ENCODE data around the gene PCNX4.

The PCNX4 gene

DNA sequence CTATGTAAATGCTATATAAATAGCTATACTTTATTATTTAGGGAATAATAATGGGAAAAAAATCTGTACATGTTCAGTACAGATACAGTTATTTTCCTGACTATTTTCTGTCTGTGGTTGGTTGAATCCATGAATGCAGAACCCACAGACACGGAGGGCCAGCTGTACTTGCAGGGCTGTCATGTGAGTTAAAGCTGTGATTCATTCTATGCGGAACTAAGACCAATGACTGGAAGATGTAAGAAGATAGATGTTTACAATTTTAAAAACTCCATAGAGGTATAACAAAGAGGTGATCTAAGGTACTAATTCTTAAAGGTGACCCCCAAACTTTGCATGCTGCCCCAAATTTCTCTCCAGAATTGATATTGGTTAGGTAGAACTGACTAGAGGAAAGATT is 14.6 kb downstream of the PCNX4 start:
- no peak for DNase-seq

DNA sequence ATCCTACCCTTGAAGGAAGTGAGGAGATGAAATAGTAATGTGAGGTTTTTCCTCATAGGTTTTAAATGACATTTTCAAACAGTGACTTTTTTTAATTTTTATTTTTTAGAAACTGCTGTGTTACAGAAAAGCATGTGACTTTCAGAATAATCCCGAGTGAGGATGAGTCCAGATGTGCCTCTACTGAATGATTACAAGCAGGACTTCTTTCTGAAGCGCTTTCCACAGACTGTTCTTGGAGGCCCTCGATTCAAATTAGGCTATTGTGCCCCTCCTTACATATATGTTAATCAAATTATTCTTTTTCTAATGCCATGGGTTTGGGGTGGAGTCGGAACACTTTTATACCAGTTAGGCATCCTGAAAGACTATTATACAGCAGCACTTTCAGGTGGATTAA is 15.8 kb downstream of the PCNX4 start:
- no peak for DNase-seq

DNA sequence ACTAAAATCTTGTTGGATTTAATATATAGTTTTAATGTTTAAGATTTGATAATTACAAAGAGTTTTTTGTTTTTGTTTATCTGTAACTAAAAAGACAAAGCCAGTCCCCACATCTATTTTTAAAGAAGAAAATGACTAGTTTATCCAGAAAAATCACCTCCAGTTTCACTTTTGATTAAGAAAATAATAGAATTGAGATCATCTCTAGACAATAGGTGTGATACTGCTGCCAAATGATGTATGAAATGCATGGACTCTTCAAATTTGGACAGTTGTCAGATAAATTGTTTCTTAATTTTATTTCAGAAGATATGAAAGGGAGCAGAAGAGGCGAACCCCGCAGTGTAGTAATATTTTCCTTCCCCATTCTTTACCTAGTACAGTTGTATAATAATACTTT is 20.0 kb downstream of the PCNX4 start:
- DNase-seq = no peak

DNA sequence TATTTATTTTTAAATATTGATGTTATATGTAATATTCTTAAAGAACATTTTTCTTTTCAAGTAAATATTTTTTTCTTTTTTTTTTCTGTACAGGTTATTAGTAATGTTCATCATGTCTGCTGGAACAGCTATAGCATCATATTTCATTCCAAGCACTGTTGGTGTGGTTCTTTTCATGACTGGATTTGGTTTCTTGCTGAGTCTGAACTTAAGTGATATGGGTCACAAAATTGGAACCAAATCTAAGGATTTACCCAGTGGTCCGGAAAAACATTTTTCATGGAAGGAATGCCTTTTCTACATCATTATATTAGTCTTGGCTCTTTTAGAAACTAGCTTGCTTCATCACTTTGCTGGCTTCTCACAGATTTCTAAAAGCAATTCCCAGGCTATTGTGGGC is 23.2 kb downstream of the PCNX4 start:
- DNase-seq = no peak

DNA sequence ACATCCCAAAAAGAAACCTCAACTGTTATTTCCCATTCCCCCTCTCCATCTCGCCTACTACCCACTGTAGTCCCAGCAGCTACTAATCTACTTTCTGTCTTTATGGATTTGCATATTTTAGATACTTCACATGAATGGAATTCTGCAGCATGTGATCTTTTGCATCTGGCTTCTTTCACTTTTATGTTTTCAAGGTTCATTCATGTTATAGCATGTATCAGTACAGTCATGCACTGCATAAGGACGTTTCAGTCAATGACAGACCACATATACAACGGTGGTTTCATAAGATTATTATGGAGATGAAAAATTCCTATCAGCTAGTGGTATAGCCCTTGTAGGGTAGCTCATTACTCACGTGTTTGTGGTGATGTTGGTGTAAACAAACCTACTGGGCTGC is 24.5 kb downstream of the PCNX4 start:
- no peak for DNase-seq

DNA sequence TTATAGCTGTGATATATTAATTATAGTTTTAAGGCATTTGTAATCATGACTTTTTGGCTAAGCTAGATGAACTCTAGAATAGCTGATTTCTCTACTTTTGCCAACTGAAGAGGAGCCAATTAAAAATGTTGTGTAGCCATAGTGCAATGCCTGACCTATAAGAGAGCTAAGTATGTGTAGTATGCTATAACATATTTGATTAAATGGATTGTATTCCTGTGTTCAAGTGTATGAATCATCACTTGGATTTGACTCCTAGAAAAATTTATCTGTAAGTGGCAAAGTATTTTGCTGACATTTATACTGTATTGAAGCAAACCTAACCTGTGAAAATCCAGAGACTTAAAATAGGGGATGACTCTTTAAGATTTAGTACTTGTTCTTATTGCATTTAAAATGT is 34.2 kb downstream of the PCNX4 start:
- DNase-seq = no peak

DNA sequence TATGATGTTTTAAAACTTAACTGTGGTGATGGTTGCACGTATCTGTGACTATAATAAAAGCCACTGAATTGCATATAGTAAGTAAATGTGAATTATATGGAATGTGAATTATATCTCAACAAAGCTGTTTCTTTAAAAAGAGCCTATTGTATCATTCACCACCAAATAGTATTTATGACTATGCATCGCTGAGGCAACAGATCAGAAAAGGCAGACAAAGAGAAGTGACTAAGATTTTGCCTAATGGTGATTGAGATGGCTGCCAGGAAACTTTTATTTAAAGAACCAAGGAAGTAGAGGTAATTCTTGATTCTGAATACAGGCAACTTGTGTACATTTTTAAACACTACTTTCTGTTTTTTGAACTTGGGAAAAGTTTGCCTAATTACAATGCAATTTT is 41.8 kb downstream of the PCNX4 start:
- no peak for DNase-seq

DNA sequence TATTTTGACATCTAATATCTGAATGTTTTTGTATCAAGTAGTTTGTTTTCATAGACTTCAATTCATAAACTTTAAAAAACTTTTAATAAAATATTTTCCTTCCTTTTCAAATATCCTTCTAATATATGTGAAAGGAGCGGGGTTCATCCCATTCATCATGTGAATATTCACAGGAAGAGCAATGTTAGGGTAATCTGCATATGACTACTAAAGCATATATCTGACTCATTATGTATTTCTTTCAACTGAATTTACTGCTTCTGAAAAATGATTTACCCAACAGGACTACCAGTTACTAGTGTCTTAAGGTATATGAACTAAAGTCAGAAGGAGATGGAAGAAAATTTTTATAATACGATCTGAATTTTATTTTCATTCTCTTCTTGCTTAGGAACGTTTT is 43.0 kb downstream of the PCNX4 start:
- no peak for DNase-seq

DNA sequence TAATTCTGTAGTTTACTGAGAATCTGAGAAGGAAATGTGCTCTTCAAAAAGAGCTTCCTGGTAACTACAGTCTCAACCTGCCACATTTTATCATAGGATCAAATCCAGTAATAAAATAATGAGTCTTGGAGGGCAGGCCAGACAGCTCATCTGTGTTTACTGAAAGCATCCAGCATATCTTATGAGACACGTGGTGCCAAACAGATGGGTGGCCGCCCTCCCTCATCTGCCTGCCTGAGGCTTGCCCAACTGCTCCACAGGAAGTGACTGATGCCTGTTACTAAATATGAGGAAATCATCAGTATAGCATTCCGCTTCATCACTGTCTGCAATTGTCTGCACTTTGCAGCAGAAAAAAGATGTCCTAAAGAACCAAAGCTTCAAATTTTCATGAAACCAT is 60.0 kb downstream of the PCNX4 start:
- no peak for DNase-seq

DNA sequence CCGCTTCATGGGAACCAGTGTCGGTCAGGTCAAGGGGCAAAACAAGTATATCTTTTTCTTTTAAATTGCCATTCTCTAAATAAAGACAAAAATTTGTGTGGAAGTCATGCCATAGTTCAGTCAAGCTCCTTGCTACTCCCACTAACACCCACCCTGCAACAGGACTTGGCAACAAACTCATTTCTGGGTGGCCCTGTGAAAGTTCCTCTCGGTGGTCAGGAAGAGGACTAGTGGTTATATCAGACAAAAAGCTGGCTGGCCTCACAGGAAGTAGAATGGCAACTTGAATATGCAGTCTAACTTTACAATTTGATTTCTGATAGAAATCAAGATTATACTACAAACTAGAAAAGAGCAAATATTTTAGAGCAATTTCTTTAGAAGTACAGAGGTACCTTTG is 62.3 kb downstream of the PCNX4 start:
- no peak for DNase-seq

DNA sequence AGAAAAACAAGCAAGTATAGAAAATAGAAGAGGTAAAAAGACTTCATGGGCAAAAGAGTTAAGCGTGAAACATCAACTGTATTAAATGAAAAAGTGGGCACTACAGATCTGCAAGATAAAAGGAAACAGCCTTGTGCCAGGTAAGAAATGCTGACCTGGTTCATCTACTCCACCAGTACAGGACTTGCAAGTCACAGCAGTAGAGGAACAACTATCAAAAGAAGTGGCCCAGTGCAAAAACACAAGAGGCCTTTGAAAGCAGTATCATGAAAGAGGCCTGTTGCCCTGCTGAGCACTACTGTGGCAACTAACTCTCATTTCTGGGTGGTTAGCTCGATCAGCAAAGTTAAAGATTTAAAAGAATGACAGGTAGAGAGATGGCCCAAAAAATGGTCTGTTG is 62.9 kb downstream of the PCNX4 start:
- DNase-seq = no peak

DNA sequence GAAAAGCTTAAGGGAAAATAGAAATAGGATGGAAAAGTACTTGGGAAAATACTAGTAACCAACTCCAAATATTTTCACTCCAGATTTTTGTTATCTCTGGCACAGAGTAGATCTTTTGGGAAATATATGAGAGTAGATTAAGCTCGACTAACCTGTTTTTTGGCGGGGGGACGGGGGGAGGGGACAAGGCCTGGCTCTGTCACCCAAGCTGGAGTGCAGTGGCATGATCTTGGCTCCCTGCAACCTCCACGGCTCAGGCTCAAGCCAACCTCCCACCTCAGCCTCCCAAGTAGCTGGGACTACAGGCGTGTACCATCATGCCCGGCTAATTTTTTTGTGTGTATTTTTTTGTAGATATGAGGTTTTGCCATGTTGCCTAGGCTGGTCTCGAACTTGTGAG is 68.7 kb downstream of the PCNX4 start:
- no peak for DNase-seq

DNA sequence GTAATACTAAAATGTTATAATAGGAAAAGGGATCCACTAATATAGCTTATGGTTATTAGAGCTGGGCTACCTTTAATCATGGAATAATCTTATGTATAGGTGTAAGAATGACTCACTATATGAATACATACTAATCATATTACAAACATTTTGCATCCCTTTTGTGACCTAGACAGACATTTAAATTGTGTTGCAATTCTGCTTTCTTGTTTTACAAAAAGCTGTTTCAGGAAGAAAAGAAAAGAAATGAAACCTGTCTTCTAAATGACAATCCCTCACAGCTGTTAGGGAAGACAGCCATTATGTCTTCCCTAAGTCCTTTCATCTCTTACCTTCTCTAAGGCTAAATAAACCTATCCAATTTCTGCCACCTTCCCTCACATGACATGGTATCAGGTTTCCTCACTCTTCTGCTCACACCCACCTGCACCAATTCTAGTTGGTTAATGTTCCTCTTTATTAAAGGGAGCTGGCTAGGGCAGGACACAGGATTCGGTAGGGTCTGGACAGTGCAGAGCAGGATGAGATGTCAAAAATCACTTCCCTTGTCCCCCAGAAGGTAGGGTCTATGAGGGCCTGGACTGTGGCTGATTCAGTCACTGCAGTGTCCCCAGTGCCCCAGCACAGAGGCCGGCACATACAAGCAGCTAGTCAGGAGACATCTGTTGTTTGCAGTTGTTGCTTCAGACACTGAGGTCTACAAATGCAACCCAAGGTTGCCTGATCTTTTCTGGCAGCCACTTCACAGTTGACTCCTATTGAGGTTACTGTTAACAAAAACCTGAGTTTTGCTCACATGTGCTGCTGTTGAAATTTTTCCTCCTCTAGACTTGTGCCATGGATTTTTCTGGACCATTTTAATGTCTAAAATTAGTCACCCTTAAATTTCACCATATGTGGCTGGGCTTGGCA is 69.7 kb downstream of the PCNX4 start:
- DNase-seq = peak; percentile 55

DNA sequence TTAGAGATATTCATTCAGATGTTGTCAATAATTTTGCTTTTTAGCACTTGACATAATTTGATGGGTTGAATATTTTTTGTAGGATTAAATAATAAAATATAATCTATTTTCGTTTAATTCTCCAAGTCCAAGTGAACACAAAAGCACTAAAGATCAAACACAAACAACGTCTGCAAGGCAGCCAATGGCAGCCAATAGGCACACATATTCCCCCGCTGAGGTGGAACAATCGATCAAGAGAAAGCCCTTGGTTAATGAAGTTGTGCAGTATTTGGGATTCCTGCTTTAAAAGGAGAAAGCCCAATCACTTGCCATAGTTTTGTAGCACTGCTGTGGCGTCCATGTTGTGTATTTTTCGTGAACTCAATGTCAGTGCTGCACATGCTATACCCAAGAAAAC is 72.0 kb downstream of the PCNX4 start:
- DNase-seq = no peak

DNA sequence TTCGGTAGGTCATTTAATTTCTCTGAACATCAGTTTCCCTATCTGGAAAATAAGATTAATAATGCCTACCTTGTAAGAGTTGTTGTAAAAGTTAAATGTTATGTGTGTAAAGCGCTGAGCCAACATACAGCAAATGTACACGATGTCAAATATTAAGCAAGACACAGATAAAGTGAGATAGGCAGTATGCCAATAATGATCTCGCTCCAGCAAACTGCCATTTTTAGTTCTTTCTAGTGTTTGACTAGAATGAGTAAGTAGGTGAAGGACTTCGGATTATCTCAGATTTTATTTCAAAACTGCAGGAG is 72.6 kb downstream of the PCNX4 start:
- no peak for DNase-seq

DNA sequence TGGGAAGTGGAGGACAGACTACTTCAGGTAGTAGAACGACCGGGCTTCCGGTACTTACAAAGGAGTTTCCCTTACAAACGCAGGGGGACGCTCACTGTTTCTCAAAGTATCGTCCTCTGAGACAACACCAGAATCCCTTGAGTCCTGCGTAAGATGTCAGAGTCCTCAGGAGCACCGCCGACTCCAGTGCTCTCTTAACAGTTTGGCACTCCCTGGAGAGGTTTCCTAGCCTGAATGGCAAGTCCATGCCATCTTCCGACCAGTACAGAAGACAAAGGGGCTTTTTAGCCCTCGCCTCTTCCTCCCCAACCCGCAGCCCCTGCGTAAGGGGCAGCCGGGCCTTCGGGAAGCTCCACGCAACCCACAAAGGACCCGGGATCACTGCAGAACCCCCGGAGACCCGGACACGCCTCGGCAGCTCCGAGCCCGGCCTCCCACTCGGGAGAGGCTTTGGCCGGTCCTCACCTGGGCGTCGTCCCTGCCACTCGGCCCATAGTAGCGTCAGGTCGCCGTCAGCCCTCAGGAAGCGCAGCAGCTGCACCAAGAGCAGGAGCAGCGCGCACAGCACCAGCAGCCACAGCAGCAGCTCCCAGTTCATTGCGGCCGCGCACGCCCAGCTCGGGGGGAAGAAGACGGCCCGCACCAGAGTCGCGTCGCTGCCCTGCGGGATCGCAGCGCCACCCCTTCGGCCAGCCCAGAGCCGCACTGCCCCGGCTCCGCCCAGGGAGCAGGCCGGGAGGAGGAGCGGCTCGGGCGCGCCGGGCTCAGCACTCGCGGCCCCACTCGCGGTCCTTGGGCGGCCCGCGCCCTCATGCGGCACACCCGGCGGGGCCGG is 73.2 kb downstream of the PCNX4 start, which contains the start of gene DHRS7:
TSS of gene DHRS7 (minus strand) at position 687 of the 835 bp plus-strand sequence. CDS start at position 598, 89 bp downstream.
- DNase-seq = peak; percentile 54

DNA sequence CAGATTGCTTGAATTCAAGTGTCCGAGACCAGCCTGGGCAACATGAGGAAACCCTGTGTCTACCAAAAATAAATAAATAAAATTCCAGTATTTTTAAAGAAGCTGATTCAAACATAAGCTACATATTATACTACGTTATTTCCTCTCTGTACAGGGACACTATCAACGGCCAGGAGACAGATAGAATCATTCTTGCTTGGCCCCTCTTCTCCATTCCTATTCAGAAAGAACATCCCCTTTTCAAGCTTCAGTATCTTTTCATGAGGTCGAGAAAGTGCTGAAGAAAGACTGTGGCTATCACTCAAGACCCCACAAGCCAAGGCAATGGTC is 73.8 kb downstream of the PCNX4 start:
- DNase-seq = no peak

DNA sequence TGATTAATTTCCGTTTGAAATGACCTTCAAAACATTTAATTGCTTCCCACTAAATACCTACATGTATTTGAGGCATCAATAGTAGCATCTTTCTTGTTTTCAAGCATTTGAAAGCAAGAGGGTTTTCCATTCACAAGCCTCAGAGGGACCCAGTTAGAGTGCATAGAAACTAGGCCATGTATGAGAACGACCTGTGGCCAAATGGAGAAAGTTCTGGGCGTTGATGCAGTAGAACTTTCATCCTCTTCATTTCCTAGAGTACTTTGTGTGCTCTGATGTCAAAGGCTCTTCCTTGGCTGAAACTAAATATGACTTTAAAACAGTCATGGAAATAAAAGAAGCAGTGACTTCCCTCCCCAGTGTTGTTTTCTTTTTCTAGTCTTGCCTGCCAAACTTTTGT is 74.4 kb downstream of the PCNX4 start:
- DNase-seq = no peak

DNA sequence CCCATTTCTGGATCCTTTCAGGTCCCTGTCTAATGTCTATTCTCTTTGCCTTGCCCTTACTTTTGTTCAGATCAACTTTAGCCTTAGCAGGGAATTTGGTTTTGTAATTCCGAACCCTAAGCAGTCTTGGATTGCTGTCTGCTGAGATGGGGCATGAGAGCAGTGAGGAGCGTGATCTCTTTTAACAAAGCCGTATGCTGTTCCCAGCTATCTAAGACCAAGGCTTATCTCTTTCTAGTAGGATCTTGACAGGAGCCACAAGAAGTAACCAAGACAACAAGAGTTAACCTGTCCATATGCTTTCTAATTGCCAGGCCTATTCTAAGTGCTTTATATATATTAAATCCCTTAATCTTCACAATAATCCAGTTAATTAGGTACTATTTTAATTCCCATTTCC is 78.0 kb downstream of the PCNX4 start:
- no peak for DNase-seq

DNA sequence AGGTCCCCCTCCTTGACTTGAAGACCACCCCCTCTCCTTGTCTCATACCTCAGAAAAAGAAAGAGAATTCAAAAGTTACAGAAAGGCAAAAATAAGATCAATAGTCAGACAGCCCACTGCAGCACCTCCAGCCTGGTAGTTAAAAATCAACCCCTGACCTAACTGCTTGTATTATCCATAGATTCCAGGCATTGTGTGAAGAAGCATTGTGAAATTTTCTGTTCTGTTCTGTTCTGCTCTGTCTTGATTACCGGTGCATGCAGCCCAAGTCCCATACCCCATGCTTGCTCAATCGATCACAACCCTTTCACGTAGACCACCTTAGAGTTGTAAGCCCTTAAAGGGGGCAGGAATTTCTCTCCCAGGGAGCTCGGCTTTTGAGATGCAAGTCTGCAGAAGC is 79.2 kb downstream of the PCNX4 start:
- no peak for DNase-seq

DNA sequence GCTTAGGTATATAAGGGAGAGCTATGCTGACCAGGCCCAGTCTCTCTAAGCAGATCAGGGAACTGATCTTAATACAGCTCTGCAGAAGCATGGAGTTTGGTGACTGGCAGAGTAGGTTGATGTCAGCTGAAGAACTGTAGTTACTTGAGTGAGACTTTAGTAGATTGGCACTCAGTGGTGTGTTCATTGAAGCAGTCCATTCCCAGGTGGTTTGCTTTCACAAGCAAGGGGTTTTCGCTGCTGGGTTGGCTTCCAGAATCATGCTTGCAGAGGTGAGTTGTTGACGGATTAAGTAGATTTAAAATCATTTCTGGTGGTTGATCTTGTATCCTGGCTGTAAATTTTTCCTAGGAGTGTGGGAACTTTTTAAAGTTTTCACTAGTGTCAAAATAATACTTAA is 80.0 kb downstream of the PCNX4 start:
- no peak for DNase-seq

DNA sequence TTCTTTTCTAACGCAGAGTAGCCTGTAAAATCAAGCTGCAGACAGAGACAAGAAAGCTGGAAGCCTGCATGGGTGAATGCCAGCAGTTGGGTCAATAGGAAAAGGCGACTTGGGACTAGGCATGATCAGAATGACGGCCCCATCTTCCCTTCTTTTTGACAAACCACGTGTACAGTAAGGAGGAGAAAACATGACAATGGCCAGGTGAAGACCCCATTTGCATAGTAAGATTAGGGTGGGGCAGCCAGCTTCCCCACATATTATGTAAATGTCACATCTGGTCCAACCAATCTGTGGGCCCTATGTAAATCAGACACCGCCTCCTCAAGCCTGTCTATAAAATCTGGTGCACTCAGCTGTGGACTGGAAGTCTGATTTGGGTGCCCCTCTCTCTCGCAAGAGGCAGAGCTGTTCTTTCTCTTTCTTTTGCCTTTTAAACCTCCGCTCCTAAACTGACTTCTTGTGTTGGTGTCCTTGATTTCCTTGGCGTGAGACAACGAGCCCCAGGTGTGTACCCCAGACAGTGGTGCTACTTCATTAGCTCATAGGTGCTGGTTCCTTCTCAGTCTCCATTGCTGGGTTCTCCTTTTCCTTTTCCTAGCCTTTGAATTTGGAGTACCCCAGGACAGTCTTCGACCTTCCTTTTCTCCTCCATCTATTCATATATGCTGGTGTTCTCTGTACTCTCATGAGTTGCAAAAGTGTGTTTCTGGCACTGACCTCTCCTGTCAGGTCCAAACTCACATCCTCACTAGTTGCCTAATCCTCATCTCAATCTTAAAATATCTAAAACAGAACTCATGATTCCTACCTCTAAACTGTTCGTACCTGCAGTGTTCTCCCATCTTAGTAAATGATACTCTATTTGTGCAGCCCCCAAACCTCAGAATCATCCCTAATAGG is 82.9 kb downstream of the PCNX4 start:
- DNase-seq = no peak

DNA sequence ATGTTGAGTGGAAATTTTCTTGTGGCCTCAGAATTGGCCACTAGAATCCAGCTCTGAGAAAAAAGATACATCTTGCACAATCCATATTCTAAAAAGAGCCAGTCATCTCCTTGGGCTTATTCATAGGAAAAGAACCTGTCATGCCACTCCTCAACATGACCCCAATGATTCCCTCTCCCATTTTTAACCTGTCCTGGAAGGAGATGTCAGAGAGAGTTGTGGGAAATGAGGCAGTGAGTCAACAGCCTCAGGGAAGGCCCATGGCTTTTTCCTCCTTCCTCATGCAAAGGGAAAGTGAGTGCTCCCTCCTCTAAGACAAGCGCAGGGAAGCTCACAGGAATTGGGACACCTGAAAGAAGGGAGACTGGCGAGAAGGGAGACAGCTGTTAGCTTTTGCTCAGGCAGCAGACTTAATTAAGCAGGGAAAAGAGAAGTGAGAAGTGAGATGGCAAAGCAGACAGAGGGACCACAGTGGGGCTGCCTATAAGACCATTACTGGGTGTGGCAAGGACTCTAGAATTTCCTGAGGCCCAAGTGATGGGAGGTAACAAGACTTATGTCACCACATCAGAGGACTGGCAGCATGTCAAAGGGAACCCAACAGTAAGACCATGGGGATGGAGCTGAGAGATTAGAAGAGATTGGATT is 83.7 kb downstream of the PCNX4 start:
- no peak for DNase-seq
